ENCODE data around the gene PRKAB1. TPM values are rescaled to one million over a fixed set of nuclear protein-coding genes. Genes with fewer than 3 reads are reported as not detected.

Gene PRKAB1
- total and polyA plus RNA-seq, 2 experiments from 2014 or later = 16.3 to 31.0 TPM

DNA sequence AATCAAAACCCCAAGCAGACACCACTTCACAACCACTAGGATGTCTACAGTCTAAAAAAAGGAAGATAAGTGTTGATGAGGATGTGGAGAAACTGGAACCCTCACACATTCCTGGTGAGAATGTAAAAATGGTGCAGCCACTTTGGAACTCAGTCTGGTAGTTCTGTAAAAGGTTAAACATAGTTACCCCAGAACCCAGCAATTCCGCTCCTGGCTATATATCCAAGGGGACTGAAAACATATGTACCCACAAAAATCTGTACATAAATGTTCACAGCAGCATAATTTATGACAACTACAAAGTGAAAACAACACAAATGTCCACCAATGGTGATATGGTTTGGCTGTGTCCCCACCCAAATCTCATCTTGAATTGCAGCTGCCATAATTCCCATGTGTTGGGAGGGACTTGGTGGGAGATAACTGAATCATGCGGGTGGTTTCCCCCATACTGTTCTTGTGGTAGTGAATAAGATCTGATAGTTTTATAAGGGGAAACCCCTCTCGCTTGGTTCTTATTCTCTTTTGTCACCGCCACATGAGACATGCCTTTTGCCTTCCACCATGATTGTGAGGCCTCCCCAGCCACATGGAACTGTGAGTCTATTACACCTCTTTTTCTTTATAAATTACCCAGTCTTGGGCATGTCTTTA lies 46.8 kb downstream of the PRKAB1 start:
- no peak for DNase-seq (ENCODE audit: low spot score)
- Histone ChIP-seq H3K27me3 (ENCODE audit: insufficient read depth) (no peaks in the 10 kb centered on the region), H3K27ac (ENCODE audit: low read depth) (no peak overlapping the region), H3K4me3 (no peak overlapping the region), H3K79me2 (replicated peaks; ENCODE audit: insufficient read depth) (no peaks in the 10 kb centered on the region), H3K4me1 (ENCODE audit: insufficient read depth) (no peaks in the 10 kb centered on the region), H2AFZ (no peak overlapping the region), H3K9me2 (ENCODE audit: insufficient read depth) (no peaks in the 10 kb centered on the region), H4K20me1 (replicated peaks; ENCODE audit: insufficient read depth) (no peaks in the 10 kb centered on the region; the same call in 1 of the 2 replicates), H3K4me2 (no peak overlapping the region), H3K36me3 (ENCODE audit: insufficient read depth) (peaks cover 27% of the 10 kb centered on the region), H3F3A (replicated peaks; ENCODE audit: low read depth) (no peaks in the 10 kb centered on the region)
- no peaks in the 10 kb centered on the region for H3K9me3 Mint-ChIP-seq
- H3K36me3 Mint-ChIP-seq (ENCODE audit: low read depth) = peaks cover 81% of the 10 kb centered on the region
- H3K4me3 Mint-ChIP-seq = no peak overlapping the region
- peaks cover 2% of the 10 kb centered on the region for H3K27me3 Mint-ChIP-seq (ENCODE audit: insufficient read depth, low read depth, poor library complexity)
- no peak overlapping the region for H3K27ac Mint-ChIP-seq
- H3K4me1 Mint-ChIP-seq = no peaks in the 10 kb centered on the region; the same call in 2 of the 3 replicates
- TF ChIP-seq JUNB (IDR thresholded peaks at IDR 0.05; ENCODE audit: unreplicated experiment) (no peak), POLR2AphosphoS5 (IDR thresholded peaks at IDR 0.05; ENCODE audit: low read depth) (no peak), ZNF331 (CRISPR knock-in tag; IDR thresholded peaks at IDR 0.05; ENCODE audit: low read depth) (no peak), EZH2phosphoT487 (IDR thresholded peaks at IDR 0.05; ENCODE audit: unreplicated experiment) (no peak), ZNF114 (CRISPR knock-in tag; IDR thresholded peaks at IDR 0.05) (no peak), EZH2 (IDR thresholded peaks at IDR 0.05; ENCODE audit: low read depth, unreplicated experiment) (no peak), NANOG (IDR thresholded peaks at IDR 0.05; ENCODE audit: borderline replicate concordance) (no peak), STAT1 (IDR thresholded peaks at IDR 0.05; ENCODE audit: unreplicated experiment) (no peak), CREB1 (CRISPR knock-in tag; IDR thresholded peaks at IDR 0.05; ENCODE audit: low read depth) (no peak)
- TF ChIP-seq, protein P1, sequence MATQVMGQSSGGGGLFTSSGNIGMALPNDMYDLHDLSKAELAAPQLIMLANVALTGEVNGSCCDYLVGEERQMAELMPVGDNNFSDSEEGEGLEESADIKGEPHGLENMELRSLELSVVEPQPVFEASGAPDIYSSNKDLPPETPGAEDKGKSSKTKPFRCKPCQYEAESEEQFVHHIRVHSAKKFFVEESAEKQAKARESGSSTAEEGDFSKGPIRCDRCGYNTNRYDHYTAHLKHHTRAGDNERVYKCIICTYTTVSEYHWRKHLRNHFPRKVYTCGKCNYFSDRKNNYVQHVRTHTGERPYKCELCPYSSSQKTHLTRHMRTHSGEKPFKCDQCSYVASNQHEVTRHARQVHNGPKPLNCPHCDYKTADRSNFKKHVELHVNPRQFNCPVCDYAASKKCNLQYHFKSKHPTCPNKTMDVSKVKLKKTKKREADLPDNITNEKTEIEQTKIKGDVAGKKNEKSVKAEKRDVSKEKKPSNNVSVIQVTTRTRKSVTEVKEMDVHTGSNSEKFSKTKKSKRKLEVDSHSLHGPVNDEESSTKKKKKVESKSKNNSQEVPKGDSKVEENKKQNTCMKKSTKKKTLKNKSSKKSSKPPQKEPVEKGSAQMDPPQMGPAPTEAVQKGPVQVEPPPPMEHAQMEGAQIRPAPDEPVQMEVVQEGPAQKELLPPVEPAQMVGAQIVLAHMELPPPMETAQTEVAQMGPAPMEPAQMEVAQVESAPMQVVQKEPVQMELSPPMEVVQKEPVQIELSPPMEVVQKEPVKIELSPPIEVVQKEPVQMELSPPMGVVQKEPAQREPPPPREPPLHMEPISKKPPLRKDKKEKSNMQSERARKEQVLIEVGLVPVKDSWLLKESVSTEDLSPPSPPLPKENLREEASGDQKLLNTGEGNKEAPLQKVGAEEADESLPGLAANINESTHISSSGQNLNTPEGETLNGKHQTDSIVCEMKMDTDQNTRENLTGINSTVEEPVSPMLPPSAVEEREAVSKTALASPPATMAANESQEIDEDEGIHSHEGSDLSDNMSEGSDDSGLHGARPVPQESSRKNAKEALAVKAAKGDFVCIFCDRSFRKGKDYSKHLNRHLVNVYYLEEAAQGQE (IDR thresholded peaks at IDR 0.05; ENCODE audit: unreplicated experiment) = no peak
- TF ChIP-seq, protein P2, sequence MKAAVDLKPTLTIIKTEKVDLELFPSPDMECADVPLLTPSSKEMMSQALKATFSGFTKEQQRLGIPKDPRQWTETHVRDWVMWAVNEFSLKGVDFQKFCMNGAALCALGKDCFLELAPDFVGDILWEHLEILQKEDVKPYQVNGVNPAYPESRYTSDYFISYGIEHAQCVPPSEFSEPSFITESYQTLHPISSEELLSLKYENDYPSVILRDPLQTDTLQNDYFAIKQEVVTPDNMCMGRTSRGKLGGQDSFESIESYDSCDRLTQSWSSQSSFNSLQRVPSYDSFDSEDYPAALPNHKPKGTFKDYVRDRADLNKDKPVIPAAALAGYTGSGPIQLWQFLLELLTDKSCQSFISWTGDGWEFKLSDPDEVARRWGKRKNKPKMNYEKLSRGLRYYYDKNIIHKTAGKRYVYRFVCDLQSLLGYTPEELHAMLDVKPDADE (IDR thresholded peaks at IDR 0.05) = no peak
- TF ChIP-seq, protein P3, sequence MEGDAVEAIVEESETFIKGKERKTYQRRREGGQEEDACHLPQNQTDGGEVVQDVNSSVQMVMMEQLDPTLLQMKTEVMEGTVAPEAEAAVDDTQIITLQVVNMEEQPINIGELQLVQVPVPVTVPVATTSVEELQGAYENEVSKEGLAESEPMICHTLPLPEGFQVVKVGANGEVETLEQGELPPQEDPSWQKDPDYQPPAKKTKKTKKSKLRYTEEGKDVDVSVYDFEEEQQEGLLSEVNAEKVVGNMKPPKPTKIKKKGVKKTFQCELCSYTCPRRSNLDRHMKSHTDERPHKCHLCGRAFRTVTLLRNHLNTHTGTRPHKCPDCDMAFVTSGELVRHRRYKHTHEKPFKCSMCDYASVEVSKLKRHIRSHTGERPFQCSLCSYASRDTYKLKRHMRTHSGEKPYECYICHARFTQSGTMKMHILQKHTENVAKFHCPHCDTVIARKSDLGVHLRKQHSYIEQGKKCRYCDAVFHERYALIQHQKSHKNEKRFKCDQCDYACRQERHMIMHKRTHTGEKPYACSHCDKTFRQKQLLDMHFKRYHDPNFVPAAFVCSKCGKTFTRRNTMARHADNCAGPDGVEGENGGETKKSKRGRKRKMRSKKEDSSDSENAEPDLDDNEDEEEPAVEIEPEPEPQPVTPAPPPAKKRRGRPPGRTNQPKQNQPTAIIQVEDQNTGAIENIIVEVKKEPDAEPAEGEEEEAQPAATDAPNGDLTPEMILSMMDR (conservative IDR thresholded peaks at IDR 0.05; ENCODE audit: low read depth in 2 of 2) = no peak
- TF ChIP-seq, protein P4, sequence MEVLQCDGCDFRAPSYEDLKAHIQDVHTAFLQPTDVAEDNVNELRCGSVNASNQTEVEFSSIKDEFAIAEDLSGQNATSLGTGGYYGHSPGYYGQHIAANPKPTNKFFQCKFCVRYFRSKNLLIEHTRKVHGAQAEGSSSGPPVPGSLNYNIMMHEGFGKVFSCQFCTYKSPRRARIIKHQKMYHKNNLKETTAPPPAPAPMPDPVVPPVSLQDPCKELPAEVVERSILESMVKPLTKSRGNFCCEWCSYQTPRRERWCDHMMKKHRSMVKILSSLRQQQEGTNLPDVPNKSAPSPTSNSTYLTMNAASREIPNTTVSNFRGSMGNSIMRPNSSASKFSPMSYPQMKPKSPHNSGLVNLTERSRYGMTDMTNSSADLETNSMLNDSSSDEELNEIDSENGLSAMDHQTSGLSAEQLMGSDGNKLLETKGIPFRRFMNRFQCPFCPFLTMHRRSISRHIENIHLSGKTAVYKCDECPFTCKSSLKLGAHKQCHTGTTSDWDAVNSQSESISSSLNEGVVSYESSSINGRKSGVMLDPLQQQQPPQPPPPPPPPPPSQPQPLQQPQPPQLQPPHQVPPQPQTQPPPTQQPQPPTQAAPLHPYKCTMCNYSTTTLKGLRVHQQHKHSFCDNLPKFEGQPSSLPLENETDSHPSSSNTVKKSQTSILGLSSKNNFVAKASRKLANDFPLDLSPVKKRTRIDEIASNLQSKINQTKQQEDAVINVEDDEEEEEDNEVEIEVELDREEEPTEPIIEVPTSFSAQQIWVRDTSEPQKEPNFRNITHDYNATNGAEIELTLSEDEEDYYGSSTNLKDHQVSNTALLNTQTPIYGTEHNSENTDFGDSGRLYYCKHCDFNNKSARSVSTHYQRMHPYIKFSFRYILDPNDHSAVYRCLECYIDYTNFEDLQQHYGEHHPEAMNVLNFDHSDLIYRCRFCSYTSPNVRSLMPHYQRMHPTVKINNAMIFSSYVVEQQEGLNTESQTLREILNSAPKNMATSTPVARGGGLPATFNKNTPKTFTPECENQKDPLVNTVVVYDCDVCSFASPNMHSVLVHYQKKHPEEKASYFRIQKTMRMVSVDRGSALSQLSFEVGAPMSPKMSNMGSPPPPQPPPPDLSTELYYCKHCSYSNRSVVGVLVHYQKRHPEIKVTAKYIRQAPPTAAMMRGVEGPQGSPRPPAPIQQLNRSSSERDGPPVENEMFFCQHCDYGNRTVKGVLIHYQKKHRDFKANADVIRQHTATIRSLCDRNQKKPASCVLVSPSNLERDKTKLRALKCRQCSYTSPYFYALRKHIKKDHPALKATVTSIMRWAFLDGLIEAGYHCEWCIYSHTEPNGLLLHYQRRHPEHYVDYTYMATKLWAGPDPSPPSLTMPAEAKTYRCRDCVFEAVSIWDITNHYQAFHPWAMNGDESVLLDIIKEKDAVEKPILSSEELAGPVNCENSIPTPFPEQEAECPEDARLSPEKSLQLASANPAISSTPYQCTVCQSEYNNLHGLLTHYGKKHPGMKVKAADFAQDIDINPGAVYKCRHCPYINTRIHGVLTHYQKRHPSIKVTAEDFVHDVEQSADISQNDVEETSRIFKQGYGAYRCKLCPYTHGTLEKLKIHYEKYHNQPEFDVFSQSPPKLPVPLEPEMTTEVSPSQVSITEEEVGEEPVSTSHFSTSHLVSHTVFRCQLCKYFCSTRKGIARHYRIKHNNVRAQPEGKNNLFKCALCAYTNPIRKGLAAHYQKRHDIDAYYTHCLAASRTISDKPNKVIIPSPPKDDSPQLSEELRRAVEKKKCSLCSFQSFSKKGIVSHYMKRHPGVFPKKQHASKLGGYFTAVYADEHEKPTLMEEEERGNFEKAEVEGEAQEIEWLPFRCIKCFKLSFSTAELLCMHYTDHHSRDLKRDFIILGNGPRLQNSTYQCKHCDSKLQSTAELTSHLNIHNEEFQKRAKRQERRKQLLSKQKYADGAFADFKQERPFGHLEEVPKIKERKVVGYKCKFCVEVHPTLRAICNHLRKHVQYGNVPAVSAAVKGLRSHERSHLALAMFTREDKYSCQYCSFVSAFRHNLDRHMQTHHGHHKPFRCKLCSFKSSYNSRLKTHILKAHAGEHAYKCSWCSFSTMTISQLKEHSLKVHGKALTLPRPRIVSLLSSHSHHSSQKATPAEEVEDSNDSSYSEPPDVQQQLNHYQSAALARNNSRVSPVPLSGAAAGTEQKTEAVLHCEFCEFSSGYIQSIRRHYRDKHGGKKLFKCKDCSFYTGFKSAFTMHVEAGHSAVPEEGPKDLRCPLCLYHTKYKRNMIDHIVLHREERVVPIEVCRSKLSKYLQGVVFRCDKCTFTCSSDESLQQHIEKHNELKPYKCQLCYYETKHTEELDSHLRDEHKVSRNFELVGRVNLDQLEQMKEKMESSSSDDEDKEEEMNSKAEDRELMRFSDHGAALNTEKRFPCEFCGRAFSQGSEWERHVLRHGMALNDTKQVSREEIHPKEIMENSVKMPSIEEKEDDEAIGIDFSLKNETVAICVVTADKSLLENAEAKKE (CRISPR knock-in tag; IDR thresholded peaks at IDR 0.05) = no peak
- ATAC-seq = no peak

Data from GM23338 (cell line).